HG03457 (cell line): ENCODE results near the gene DENND1A.

Source experiments
- ATAC-seq: cut with Tn5 transposase; IDR thresholded peaks from one replicate; pipeline ENCODE4 v1.9.1; 2021; ENCODE audit warnings: moderate number of reproducible peaks; ENCODE audit not compliant: unreplicated experiment

Gene DENND1A

GRCh38 chr9:123383512-123384170 lies 546.3 kb downstream of the DENND1A start:
- no peak for ATAC-seq

- ATAC-seq: no peak
Observed at GRCh38 chr9:123382653-123383511, 547.0 kb downstream of the DENND1A start.

GRCh38 chr9:123380852-123381705 lies 548.8 kb downstream of the DENND1A start:
- ATAC-seq: no peak

GRCh38 chr9:123378956-123379660 lies 550.8 kb downstream of the DENND1A start:
- no peak for ATAC-seq

- ATAC-seq: no peak
Observed at GRCh38 chr9:123378025-123378424, 551.9 kb downstream of the DENND1A start.

- no peak for ATAC-seq
Observed at GRCh38 chr9:123377211-123377971, 552.5 kb downstream of the DENND1A start.

GRCh38 chr9:123376218-123377071 lies 553.5 kb downstream of the DENND1A start:
- ATAC-seq: no peak

- ATAC-seq: no peak
Observed at GRCh38 chr9:123375469-123376132, 554.3 kb downstream of the DENND1A start.

- no peak for ATAC-seq
Observed at GRCh38 chr9:123373946-123374345, 556.0 kb downstream of the DENND1A start.

- ATAC-seq: no peak
Observed at GRCh38 chr9:123373447-123373923, 556.4 kb downstream of the DENND1A start.

GRCh38 chr9:123372766-123373446 lies 557.0 kb downstream of the DENND1A start:
- no peak for ATAC-seq

- no peak for ATAC-seq
Observed at GRCh38 chr9:123371805-123372590, 557.9 kb downstream of the DENND1A start.

- no peak for ATAC-seq
Observed at GRCh38 chr9:123371228-123371584, 558.7 kb downstream of the DENND1A start.

GRCh38 chr9:123370526-123371227 lies 559.2 kb downstream of the DENND1A start:
- ATAC-seq: no peak

- ATAC-seq: no peak
Observed at GRCh38 chr9:123370108-123370507, 559.8 kb downstream of the DENND1A start.

- ATAC-seq: no peak
Observed at GRCh38 chr9:123369296-123369695, 560.6 kb downstream of the DENND1A start.
